ACHN (cell line): ENCODE data around the gene LYST.
A peak's percentile ranks its signal among the peaks of the same experiment; 100 is the strongest.

Experiments used
- DNase-seq: peaks from one replicate; pipeline ENCODE4 v3.0.0-alpha.2; 2015
- in situ Hi-C: cut with HindIII; loops from 2 replicates; pipeline ENCODE4 v1.10.0; 2017; ENCODE audit warnings: low sequenced_read_pairs, low pct_ligation_motif_present, low pct_unique_long_range_greater_than_20kb

Gene LYST

DNA sequence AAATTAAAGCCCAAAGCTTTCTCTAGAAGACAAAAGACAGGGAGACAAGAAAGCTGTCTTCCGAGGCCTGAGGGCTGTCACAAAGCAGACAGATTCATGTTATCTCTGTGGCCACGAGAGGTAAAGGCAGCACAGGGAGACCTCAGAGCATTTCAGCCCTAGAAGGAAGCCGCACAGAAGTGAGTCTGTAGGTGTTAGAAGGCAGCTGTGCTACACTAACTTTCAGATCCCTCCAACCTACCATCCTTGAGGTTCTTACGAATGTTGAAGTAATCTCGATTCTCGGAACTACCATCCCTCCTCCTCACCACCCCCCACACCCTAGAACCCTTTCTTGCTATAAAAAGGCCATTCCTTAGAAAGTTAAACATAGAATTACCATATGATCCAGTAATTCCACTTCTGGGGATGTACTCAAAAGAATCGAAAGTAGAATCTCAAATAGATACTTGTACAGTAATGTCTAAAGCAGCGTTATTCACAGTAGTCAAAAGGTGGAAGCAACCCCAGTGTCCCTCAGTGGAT, 21.5 kb upstream of the LYST start:
- in situ Hi-C loops: no loop called here

DNA sequence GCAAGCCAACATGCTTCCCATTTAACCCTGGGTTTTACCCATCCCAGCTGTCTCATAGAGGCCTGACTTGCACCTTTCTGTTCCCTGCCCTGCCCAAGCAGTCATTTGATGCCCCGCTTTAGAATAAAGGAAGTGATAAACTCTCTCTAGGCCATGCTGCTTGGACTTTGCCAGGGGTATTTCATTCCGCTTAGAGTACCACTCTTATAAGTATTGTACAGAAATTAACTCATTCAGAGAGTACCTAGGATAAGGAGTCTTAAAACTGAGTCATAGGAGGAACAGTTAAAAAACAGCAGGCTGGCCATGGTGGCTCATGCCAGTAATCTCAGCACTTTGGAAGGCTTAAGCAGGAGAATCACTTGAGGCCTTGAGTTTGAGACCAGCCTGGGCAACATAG, 21.0 kb upstream of the LYST start:
- in situ Hi-C loops: no loop called here
- DNase-seq: no peak

More for the DNA sequence above, 21.5 kb upstream of the LYST start:
- no peak for DNase-seq

- DNase-seq: no peak
- in situ Hi-C loops: no loop called here
Measured at GRCh38 chr1:235885655-235886262, 19.1 kb upstream of the LYST start.

DNA sequence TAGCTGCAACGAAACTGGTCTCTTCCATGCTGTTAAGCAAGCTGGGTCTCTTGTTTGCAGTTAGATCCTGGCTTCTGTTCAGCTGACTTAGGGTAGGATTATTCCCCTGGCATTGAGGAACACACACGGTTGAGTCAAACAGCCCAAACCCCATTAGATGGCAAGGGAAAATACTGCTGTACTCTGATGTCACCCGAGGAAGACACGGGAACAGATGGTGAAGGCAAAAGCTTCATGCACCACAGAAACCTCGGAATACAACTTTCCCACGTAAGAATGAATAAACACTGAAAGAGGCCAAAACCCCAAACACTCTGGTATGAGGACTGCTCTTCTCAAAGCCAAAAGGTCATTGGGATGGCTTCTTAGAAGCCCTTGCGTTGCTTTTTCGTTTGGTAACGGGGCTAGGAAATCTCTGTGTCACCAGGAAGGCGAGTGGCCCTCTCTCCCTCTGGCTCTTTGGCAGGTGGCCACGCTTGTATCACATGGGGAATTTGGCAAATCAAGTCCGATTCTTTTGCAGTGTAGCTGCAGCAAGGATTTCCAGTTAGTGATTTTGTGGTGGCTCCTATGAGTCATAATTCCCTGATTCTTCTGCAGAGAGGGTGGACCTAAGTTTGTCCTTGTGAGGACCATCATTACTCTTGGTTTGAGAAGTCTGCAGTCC, 16.7 kb upstream of the LYST start:
- in situ Hi-C loops: no loop called here

GRCh38 chr1:235882816-235883215, 16.1 kb upstream of the LYST start:
- in situ Hi-C loops: no loop called here
- DNase-seq: peak; percentile 28

More for the DNA sequence above, 16.7 kb upstream of the LYST start:
- peak; percentile 98 for DNase-seq

- no peak for DNase-seq
- in situ Hi-C loops: no loop called here
Measured at GRCh38 chr1:235881930-235882700, 15.4 kb upstream of the LYST start.

DNA sequence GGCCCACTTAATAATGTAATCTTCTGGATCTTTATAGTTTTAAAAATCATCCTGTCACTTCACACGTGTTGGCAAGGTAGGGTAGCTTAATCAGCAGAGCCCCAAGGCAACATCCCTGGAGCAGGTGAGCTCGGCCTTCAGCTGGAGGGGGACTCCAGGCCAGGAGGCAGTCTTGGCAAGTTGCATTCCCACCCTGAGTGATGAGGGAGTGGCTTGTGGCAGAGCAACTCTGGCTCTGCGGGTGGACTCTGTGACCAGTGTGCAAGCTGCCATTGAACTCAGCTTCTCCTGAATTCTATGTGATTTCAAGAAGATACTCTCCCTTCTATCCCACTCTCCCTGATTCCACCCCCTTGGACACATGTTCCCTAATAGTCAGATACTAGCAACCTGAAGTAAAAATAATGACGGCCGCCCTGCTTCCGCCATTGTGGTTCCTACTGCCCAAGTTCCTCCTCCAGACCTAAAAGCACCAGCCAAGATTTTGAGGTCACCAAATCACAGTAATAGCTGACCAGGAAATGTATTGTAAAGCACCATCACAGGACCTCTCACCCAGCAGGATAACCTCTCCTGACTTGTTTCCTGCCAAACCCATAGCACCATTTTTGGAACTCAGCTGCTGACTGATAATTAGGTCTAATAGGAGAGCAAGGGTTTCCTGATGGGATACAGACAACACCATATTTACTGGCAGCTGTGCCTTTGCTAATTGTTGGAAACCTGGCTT, 11.5 kb upstream of the LYST start:
- no peak for DNase-seq
- in situ Hi-C loops: no loop called here

DNA sequence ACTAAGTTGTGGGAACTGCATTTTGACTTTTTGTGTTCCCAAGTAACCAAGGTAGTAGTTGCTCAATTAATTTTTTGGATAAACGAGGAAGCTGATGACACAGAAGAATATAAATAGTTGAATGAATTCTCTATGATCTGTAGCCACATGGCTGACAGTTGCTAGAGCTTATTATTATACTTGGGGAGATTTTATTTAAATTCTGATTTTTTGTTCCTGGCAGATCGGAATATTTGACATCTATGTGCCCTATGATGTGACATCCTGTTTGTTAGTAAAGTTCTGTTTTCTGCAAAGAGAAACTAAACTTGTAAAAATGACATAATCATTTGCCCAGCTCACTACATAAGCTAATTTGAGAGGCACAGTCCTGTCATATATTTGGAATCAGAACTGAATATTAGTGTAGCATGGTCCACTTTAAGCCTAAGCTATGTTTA, 9.7 kb upstream of the LYST start:
- in situ Hi-C loops: no loop called here
- DNase-seq: no peak

DNA sequence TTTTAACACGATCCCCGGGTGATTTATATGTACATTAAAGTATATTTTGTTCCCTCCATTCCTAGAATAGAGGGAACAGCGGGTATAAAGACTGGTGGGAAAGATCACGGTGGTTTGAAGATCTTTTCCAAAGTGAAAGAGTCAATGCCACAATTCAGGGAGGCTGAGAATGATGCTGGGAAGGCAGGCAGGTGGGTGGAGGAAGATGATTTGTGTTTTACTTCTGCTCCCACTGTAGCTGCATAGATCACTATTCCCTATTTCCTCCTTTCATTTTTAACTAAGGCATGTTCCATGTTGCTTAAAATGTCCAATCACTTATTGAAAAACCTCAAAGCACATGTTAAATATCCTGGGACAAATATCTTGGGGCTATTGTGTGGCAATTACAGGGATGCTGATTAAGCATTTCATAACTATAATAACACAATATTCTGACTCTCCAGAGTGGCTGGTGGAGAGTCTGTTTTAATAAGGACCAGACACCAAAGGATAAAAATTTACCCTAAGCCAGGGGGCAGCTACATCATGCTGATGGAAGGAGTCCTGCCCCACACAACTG, 8.4 kb upstream of the LYST start:
- in situ Hi-C loops: no loop called here
- no peak for DNase-seq

DNA sequence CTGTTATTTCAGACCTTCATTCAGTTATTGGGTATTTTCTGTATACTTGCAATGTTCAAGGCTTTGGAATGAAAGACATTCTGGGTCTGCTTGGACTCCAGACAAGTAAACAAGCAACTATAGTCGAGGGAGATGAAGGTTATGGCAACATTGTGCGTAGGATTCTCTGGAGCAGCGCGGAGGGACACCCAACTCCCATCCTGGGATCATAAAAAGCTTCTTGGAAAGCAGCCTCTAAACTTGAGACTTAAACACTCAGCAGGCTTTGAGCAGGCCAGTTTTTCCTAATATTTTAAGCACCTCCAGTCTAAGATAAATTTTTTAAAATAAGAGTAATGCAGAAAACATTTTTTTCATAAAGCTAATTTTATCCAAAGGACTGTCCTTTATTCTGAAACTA, 7.6 kb upstream of the LYST start:
- no peak for DNase-seq
- in situ Hi-C loops: no loop called here

GRCh38 chr1:235873571-235873970, 6.9 kb upstream of the LYST start:
- in situ Hi-C loops: no loop called here

DNA sequence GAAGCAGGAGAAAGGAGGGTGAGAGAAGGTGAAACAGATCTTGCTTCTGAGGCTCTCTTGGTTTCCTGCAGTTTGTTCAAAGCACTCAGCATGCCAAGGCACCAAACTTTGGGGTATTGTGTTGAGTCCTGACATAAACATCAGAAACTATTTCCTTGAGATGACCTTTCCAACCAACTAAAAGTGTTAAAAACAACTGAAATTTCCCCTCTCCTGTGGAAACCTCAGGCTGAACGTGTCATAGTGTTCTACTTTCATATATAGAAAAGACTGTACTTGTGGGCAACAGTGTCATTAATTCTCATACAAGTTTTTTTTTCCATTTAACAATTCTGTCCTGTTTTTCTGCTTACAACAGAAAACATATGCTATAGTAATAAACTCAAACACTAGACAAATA, 6.3 kb upstream of the LYST start:
- in situ Hi-C loops: no loop called here
- DNase-seq: no peak

More at GRCh38 chr1:235873571-235873970, 6.9 kb upstream of the LYST start:
- no peak for DNase-seq

- in situ Hi-C loops: no loop called here
- no peak for DNase-seq
Measured at GRCh38 chr1:235872270-235872669, 5.6 kb upstream of the LYST start.

- in situ Hi-C loops: no loop called here
- no peak for DNase-seq
Measured at GRCh38 chr1:235867903-235868469, 1.3 kb upstream of the LYST start.

DNA sequence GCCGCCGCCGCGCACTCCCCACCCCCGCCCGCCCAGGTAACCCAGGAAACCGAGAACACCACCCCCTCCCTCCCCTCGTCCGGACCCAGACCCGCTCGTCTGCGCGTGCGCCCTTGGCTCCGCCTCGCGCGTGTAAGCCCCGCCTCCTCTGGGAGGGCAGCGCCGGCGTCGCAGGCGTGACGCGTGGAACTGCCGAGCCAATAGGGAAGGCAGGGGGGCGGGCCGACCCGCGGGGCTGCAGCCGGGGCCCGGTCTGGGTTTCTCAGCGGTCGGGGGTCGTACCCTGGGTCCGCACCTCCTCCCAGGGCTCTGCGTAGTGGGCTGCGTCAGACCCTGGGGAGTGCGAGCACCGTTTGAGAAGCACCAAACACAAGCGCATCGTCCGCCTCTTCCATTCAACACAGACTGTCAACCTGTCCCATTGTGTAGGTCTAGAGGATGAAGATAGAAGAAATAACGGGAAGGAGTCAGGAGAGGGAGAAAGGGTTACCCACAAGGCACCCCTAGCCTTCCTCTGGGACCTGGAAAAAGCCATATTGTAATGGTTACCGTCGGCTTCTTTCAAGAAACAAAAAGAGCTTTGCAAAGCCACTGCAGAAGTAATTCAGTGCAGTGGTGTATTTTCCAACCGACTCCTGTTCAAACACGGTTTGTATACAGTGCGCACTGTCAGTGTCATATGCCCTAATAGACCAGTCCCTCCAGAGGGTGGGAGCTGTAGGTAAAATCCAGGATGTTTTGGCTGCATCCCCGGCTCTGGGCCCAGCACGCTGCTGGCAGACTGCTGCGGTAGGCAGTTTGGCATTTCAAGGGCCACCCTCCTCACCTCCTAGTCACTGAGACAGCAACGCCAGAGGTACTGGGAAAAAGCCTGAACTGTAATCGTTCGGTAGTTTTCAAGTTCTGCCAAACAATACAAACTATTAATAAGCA, 473 bp upstream of the LYST start:
- peak; percentile 96 for DNase-seq
- in situ Hi-C loops: no loop called here

DNA sequence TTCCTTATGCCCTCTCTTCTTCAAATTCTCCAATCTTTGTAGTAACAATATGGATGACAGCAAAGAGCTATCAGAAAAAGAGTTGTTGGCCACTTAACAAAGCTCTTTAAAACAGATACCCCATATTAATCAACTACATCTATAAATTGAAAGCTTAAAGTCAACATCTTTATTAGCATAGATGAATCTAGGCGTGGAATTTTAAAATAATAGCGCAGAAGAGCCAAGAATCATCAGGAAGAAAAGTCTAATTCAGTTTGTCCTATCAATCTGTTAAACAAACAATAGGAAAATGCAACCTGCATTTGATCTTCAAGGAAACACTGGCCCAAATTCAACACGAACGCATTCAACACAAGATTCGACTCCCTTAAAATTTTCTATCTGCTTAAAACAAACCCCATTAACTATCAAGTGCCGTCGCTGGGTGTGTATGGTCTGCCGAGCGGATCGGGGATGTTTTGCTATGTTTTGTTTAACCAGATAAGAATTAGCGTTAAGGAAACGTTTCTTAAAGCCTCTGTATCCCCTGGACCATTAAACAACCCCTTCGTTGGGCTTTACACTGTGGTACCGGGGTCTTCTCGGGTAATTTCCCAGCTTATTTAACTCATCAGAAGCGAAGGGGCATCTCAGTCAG, 1.0 kb downstream of the LYST start:
- DNase-seq: no peak
- in situ Hi-C loops: no loop called here
